Stimulated activated CD8-positive, alpha-beta memory T cell treated with anti-CD3 and anti-CD28 coated beads, Interleukin-15, amount 100 ng/mL, for 48 hours (primary cell): Measurements from ENCODE around the gene SLC41A3.
"Not testable (repeated sequence)": the region's sequence is repeated elsewhere in the genome, so short reads cannot be mapped to it uniquely, and the experiment has no call there.

Experiments used
- DNase-seq, 2 donors: peaks; one replicate each; pipeline ENCODE4 v3.0.0-alpha.2; 2020; ENCODE audit warnings: low read depth in 2 of 2

SLC41A3 gene

DNA sequence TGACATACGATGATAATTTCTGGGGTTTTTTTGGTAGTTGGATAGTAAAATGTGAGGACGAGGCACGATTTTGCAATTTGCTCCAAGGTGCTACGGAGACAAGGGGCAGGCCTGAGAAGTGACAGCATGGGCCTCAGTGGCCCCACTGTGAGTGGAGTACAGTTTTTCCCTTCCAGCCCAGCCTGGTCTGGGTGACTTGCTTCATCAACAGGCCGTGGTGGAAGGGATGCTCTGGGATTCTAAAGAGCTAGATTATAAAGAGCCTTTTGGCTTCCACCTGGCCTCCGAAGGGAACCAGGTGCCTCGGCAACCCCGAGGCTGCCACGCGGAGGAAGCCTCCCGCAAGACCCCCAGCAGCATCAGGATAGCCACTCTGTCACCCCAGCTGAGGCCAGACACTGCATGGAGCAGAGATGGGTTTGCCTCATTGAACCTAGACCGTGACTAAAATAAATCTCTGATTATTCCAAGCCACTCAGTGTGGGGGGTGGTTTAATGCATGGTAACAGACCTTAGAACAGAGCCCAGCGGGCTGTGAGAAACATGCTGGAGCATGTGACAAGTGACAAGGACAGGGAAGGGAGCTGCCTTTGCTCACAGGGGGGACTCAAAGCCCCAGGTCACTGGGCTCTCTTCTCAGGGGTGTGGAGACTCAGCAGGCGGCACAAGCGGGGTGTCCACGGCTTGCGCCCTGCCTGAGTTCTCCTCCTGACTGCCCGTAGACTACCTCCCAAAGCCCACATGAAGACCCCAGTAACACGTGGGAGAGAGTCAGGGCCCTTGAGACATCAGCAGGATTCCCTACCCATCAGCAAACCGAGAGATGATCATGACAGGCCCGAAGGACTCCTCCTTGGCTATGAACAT is 22.6 kb upstream of the SLC41A3 start:
- no peak for DNase-seq

DNA sequence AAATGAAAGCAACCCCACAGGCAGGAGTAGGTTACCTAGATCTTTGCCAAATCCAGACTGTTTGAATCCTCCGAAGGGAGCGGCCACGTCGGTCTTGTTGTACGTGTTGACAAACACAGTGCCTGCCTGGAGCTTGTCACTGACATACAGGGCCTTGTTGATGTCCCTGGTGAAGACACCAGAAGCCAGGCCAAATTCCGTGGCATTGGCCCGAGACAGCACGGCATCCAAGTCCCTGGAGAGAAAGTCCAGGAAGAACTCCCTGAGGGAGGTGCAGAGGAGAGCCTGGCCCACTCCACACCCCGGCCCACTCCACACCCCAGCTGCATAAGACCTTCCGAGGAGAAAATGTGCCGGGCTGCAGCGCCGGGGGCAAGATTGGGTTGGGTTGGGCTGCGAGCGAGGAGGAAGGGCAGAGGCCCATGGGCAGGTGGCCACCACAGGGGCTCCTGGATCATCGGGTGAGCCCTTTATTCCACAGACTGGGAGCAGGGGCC is 21.8 kb upstream of the SLC41A3 start:
- no peak for DNase-seq

DNA sequence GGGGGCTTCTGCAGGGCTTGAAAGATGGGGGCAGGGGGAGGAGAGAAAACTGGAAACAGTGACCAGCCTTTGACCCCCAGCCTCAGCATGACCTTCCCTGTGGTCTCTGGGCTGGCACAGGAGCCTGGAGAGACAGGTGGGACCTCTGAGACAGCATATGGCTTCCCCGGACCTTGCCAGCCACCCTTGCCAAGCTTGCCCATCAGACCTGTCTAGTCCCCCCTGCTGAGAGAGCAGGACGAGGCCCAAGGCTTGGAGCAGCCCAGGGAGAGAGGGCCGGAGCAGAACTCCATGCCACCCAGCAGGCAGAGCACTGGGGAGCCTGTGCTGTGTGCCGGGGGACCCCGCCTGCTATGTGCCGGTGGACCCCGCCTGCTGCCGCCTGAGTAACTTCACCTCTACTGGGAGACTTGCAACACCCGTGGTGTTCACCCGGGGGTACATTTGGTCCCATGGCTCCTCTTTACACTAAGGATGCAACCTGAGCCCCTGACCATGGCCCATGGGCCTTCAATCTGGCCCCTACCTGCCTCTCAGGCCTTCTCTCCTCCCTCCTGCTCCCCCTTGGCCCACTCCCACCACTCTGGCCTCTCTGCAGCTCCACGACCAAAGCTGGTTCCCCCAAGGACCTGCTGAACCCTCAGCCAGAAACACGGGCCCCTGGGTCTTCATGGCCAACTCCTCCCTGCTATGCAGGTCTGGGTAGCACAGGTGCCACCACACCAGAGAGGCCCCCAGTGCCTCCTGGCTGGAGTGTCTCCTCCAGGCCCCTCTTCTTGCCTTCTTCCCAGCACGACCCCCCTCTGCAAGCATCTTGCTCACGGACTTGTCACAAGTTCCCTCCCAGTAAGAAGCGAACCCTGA is 21.1 kb upstream of the SLC41A3 start:
- no peak for DNase-seq

DNA sequence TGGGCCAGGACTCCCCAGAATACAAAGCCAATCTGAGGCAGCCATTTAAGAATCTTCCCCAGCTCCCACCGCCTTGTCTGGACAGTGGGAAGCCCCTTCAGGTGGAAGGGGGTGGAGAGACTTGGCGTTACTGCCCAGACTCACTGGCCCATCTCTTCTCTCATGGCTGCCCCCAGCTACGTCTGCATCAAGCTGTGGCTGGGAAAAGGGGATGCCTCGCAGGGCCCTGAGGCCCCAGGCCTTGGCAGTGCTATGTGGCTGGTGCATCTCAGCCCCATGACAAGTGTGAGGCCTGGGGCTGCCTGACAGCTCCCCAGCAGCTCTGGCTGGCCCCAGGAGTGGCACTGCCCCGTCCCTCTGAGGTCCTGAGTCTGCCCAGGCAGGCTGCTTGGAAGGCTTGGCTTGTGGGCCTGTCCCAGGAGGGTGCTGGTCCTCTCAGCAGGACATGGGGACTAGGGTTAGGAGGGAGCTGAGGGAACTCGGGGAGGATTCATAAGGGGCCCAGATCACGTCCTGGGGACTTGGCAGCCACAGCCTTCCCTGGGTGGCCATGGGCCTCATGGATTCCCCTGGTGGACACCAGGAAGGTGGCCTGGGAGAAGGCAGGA is 20.2 kb upstream of the SLC41A3 start:
- DNase-seq, result no peak

DNA sequence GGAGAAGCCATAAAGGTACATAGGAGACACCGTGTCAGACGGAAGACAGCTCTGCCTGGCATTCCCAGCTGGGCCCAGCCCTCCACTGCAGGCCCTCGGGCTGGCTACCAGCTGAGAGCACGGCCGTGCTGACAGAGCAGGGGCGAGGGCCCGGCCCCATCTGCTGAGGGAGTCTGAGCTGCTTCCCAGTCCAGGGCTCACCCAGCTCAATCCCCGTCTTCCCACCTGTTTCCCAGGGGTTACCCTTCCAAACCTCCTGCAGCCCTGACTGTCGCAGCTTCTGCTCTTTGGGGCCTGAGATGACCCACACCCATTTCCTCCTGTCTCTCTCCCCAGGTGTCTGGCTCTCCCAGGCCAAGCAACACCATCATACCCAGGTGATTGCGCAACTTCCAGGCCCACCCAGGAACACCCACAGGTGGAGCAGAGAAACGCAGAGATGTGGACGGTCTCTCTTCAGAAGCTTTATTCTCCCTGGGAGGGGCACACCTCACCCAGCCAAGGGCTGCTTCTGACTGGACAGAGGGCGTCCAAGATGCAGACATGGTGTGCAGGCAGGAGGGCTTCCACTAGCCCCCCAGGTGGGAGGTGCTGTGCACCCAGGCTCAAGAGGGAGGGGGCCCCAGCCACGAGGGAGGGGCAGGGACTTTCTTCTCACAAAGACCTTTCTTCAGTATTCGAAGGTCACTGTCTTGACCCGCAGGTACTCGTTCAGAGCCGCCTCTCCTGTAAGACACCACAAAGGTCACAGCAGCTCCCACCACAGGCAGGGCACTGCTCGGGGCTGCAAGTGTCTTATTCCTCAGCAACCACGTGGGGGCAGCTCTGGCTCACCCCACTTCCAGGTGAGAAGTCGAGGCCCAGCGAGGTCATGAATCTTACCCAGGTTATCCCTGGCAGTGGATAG is 19.4 kb upstream of the SLC41A3 start:
- no peak for DNase-seq

DNA sequence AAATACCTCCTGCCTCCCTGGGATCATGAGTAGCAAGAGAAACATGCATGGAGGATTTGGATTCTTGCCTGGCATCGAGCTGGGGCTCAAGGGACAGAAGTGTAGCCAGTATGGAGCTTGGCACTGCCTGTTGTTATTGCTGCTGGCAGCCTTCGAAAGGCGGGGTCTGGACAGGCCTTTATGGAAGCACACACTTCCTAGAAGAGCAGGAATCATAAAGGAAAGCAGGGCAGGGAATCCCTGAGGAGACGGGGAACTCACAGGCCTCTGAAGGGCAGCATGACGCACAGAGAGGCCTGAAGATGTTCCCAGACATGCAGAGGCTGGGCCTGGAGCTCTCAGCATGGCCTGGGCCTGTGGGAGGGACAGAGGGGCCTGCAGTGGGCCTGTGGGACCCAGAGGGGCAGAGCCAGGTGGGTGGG is 18.6 kb upstream of the SLC41A3 start:
- DNase-seq, result no peak

DNA sequence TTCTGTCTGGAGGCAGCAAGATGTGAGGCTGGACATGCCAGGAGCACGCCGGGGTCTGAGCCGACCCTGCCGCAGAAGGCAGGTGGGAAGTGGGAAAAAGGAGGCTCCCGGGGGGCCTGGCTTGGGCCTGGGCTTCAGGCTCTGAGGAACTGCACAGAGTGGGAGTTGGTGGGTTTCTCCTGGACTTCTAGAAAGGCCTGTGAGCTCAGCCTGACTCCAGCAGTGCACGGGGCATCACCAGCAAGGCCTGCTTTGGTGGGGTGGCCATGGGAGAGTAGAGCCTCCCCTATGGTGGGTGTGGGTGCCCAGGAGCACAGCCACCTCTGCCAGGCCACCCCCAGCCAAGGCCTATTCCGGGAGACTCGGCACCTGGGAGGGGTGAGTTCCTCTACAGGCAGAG is 18.1 kb upstream of the SLC41A3 start:
- no peak for DNase-seq

DNA sequence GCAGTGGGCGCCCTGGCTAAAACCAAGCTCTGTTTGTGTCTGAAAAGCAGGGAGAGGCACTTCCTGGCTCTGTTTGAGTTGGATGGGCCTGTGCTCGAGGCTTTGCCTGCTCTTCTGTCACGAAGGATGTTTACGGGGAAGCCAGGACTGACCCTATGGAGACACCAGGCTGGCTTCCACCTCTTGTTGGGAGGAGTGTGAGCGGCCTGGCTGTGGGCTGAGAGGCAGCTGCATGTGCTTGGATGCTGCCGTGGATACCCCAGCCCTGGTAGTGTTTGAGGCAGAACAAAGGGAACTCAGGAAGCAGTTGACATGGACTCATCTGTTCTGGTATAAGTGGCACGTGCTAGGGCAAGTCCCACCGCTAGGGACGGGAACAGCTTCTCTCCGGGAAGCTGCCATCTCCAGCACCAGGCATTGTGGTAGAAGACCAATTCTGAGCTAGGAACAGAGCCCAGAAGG is 17.6 kb upstream of the SLC41A3 start:
- no peak for DNase-seq

DNA sequence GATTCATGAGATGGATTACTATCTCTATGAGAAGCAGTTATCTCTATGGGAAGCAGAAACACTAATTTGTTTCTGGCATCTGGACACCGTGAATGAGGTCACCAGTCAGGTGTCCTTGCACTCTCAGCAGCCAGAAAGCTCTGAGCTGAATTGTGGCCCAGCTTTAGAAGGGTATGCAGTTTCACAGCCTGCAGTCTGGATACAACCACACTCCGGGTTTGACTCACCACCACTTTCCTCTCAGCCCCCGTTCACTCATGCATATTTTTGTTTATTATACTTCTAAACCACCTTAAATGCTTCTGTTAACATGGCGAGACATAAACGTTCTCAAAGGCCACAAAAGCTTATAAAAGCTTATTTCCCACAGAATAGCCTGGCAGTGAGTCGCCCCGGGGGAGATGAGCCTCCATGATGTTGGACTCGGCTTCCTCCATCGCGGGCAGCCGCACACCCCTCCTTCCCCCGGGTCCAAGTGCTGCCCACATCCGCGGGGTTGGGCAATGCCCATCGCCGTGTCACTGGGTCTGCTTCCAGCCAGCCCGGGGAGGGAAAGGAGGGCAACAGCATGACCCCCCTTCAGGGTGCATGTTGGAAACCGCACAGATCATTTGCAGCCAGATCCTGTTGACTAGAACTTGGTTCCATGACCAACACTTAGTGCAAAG is 16.8 kb upstream of the SLC41A3 start:
- no peak for DNase-seq

DNA sequence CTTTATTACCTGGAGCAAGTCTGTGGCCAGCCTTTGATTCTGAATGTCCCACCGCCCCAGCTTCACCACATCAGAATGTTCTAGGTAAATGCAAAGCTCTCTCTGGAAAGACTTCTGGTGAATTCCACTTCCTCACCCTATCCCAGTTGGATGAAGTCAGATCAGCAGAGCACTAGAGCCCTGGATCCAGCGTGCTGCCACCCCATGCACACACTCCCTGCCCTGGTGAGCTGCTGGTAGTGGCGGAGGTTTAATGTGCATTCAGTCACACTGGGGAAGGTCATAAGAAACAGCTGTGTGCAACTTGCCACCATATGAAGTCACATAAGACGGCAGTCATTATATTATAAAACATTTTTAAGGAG is 16.3 kb upstream of the SLC41A3 start:
- no peak for DNase-seq

DNA sequence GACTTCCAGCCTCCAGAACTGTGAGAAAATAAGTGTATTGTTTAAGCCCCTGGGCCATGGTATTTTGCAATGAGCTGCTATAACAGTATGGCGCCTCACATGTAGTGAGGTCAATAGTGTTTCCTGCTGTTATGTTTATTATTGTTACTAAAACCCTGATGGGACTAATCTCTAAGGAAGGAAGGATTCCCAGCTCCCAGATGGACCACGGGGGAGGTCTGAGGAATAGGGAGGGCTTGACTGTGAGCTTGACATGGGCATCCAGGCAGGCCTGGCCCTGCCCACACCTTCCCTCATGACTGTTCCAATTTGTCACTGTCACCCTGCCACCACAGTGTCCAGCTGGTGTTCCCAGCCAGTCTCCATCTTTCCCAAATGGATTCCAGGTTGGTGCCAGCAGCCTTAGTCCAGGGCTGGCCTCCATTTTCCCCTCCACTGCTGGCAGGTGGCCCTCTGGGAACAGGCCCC is 14.5 kb upstream of the SLC41A3 start:
- DNase-seq, result no peak

DNA sequence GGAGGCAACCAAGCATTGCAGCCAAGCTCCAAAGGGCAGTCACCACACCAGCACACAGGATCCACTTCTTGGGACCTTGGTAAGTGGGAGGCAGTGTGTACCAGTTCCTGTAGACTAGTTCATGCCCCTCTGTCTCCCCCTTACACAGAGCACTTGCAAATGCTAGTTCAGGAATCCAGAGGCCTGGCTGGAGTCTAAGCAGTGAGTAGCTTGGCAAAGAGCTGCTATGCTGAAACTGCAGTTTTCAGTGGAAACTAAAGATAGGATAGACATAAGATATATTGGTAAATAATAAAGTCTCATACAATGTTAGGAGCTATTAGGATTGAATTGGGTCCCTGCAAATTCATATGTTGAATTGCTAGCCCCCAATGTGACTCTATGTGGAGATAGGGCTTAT is 13.9 kb upstream of the SLC41A3 start:
- no peak for DNase-seq

DNA sequence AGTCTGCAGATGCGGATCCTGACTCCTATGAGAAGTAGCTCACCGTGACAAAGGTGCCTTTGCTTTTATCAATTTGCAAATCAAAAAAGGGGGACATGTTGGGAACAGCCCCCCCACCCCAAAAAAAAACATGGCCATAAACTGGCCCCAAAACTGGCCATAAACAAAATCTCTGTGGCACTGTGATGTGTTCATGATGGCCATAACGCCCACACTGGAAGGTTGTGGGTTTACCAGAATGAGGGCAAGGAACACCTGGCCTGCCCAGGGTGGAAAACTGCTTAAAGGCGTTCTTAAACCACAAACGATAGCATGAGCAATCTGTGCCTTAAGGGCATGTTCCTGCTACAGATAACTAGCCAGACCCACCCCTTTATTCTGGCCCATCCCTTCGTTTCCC is 12.3 kb upstream of the SLC41A3 start:
- DNase-seq, result not testable (repeated sequence)

DNA sequence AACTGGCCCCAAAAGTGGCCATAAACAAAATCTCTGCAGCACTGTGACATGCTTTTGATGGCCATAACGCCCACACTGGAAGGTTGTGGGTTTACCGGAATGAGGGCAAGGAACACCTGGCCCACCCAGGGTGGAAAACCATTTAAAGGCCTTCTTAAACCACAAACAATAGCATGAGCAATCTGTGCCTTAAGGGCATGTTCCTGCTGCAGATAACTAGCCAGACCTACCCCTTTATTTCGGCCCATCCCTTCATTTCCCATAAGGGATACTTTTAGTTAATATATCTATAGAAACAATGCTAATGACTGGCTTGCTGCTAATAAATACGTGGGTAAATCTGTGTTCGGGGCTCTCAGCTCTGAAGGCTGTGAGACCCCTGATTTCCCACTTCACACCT is 8.2 kb upstream of the SLC41A3 start:
- DNase-seq, result not testable (repeated sequence)

DNA sequence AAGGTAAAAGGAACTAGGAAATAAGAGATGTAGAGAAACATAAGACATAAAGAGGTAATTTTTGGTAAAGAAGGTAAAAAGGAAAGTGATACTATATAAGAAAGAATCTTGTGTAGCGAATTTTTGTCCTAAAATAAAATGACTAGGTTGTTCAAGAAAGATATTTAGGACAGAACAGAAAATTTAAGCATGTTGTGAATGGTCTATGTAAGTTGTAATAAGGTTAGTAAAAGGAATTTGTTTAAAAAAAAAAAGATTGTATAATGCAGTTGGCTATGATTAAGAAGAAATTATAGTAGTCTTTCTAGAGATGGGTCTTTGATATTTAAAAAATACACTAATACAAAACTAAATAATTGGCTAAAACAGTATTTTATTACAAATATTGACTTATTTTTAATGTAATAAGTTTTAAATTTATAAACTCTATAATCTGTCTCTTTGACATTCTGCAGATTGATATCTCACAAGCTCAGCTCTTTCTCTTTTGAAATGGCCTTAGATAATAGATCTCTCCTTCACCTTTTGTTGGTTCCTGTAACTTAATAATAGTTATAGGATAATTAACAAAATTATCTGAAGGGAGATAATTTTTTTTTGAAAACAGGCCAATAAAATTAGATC is 3.7 kb upstream of the SLC41A3 start:
- DNase-seq, result no peak

DNA sequence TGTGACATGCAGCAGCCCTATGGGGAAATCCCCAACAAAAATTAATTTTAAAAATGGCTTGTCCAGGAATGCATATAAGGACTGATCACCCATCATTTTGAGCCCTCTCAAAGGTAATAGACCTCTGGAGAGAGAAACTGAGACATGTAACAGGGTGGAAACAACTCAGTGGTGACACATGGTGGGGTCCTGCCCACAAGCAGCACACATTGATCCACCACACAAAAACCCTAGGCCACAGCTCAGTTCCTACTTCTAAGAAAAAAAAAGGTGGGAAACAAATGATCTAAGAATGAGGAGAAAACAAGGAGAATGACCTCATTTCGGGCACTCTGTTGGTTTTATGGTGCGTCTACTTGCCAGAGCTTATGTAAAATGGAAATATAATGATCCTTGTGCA is 1.9 kb upstream of the SLC41A3 start:
- DNase-seq, result no peak

DNA sequence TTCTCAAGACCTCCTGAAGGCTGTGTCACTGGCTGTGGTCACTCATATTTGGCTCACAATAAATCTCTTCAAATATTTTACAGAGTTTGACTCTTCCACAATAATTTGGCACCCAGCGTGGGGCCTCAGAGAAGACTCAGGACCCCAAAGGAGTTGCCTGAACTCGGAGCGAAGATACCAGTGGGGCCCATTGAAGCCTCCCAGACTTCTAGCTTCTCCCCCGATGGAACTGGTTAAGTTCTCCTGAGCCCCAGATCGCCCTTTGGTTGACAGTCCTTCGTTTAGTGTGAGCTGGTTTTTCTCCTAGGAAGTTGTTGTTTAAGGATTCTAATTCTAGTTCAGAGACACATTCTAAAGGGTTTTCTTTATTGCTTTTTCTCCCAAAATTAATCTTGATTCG is 1.4 kb upstream of the SLC41A3 start:
- no peak for DNase-seq

DNA sequence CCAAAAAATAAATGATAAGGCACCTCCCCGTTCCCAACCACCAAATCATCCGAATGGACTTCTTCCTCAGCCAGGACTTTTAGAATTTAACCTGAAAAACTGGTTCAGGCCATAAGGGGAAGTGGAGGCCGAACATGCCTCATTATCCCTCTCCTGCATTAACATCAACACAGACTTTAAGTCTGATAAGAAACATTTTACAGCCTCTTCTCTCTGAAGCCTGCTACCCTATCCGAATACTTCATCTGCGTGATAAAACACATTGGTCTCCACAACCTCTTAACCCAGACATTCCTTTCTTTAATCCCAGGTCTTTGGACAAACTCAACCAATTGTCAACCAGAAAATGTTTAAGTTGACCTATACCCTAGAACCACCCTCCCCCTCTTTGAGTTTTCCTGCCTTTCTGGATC is 850 bp upstream of the SLC41A3 start:
- no peak for DNase-seq

DNA sequence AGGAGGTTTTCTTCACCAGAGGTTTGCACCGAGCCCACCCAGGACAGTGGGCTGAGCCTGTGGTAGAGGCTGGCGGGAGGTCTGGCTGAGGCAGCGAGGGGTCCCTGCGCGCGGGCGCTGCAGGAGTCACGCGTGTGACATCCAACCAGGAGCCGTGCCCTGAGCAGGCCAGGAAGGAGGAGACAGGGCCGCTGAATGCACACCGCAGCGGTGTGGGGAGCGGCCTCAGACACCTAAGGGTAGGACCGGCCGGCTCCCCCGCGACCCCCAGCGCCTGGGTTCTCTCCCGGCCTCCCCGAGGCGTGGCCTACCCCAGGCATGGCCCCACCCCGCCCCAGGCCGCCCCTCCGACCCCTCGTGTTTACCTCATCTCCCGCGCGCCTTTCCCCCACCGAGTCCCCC is 412 bp downstream of the SLC41A3 start:
- DNase-seq, result peak; percentile 19 to 21

DNA sequence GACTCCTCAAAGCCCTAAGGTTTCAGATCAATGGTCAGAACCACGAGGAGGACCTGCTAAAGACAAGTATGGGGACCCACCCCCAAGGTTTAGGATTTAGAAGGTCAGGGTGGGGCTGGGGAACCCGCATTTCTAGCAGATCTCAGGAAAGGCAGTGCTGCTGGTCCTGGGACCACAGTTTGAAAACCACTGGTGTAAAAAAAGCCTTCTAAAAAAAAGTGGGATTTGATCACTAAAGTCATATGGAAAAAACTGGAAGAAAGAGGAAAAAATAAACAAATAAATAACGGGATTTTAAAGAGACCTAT is 832 bp downstream of the SLC41A3 start:
- no peak for DNase-seq
